OCI-LY1 (cell line): ENCODE results near the gene HAAO.
A peak's percentile ranks its signal among the peaks of the same experiment; 100 is the strongest.

Source experiments
- H2AFZ ChIP-seq: fragments of 200-600 bp; sonication (generic), shearing (Covaris generic); 2 replicates; pipeline ENCODE4 v1.6.0; 2014; ENCODE audit warnings: antibody characterized with exemption, mild to moderate bottlenecking, low read length
- H3F3A ChIP-seq: fragments of 200-600 bp; sonication (generic), shearing (Covaris generic); 2 replicates; pipeline ENCODE4 v1.6.0; 2014; ENCODE audit warnings: mild to moderate bottlenecking, antibody characterized with exemption, low read length, moderate library complexity; ENCODE audit not compliant: insufficient read depth
- H3K27ac ChIP-seq: fragments of 200-600 bp; sonication (generic); 2 replicates; pipeline ENCODE4 v1.5.1; 2014; ENCODE audit warnings: low read length, mixed run types, mild to moderate bottlenecking, low read depth; ENCODE audit not compliant: poor library complexity, severe bottlenecking
- H3K27me3 ChIP-seq: fragments of 200-600 bp; sonication (generic); 2 replicates; pipeline ENCODE4 v1.6.0; 2014; ENCODE audit warnings: antibody characterized with exemption, mild to moderate bottlenecking, low read length, moderate library complexity; ENCODE audit not compliant: insufficient read depth
- H3K36me3 ChIP-seq: fragments of 200-600 bp; sonication (generic); 2 replicates; pipeline ENCODE4 v1.6.1; 2014; ENCODE audit warnings: mild to moderate bottlenecking, antibody characterized with exemption, low read length, moderate library complexity, mixed read lengths; ENCODE audit not compliant: insufficient read depth
- H3K4me1 ChIP-seq: fragments of 200-600 bp; sonication (generic); 2 replicates; pipeline ENCODE4 v1.5.1; 2014; ENCODE audit warnings: mild to moderate bottlenecking, low read length, moderate library complexity; ENCODE audit not compliant: insufficient read depth, severe bottlenecking
- H3K4me2 ChIP-seq: fragments of 200-600 bp; sonication (generic), shearing (Covaris generic); 2 replicates; pipeline ENCODE4 v1.6.1; 2014; ENCODE audit warnings: low read length
- H3K4me3 ChIP-seq: fragments of 200-600 bp; sonication (generic); 2 replicates; pipeline ENCODE4 v1.5.1; 2014; ENCODE audit warnings: low read length, low read depth, mild to moderate bottlenecking, mixed read lengths; ENCODE audit not compliant: poor library complexity, severe bottlenecking
- H3K79me2 ChIP-seq: fragments of 200-600 bp; shearing (Covaris generic); 2 replicates; pipeline ENCODE4 v1.6.1; 2016; ENCODE audit warnings: mixed run types, low read length, mixed read lengths; ENCODE audit not compliant: insufficient read depth
- H3K9ac ChIP-seq: fragments of 200-600 bp; sonication (generic), shearing (Covaris generic); 2 replicates; pipeline ENCODE4 v1.6.1; 2014; ENCODE audit warnings: mild to moderate bottlenecking, low read length, mixed read lengths
- H3K9me2 ChIP-seq: fragments of 200-600 bp; sonication (generic), shearing (Covaris generic); 2 replicates; pipeline ENCODE4 v1.6.1; 2014; ENCODE audit warnings: low read depth, mild to moderate bottlenecking, low read length, mixed read lengths
- H3K9me3 ChIP-seq: fragments of 200-600 bp; shearing (Covaris generic); 2 replicates; pipeline ENCODE4 v1.6.1; 2014; ENCODE audit warnings: low read length, mixed read lengths
- H4K20me1 ChIP-seq: fragments of 200-600 bp; sonication (generic), shearing (Covaris generic); 2 replicates; pipeline ENCODE4 v1.6.0; 2016; ENCODE audit warnings: mild to moderate bottlenecking, low read length; ENCODE audit not compliant: insufficient read depth
- EZH2 ChIP-seq: fragments of 200-600 bp; sonication (generic), shearing (Covaris generic); IDR thresholded peaks from 2 replicates; pipeline ENCODE4 v1.8.0; 2017; ENCODE audit warnings: borderline replicate concordance, mixed run types, mild to moderate bottlenecking, antibody characterized with exemption, low read length, moderate library complexity, mixed read lengths
- TF ChIP-seq, protein P1 (sequence below): fragments of 200-600 bp; sonication (generic), shearing (Covaris generic); IDR thresholded peaks from 2 replicates; pipeline ENCODE4 v1.5.1; 2017; ENCODE audit warnings: mild to moderate bottlenecking, antibody characterized with exemption, low read length, moderate library complexity, mixed read lengths

Gene HAAO

DNA sequence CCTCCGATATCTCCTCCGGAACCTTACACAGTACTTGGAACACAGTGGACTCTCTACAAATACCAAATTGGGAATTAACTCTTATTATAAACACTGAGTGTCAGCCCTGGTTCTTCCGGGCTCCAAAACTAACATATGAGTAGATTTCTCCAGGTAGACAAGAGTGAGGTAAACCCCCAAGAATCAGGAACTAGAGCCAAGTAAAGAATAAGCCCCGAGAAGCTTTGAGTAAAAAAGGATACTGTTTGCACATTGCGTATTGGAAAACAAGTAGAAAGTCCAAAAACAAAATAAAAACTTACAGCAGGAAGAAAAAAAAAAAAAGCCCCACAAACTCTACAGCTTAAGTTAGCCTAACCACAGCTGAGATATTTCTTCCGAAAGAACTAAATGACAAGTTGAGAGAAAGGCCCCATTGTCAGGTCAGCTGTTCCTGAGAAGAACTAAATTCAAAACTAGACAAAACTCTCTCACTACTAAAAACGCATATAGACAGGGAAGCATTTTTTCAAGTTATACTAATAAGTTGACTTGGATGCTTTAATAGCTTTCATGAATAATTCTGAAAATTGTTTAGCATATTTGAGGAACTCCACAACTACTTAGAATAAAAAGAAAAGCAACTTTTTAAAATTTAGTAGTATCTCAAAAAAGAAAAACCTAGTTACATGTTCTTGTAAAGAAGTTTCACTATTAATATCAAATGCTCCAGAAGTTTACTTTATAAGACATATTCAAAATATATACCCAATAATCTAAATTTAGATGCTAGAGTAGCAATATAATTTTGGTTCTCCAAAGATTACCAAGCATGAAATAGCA, 4.3 kb upstream of the HAAO start:
- no peaks in the 10 kb centered on the region for H4K20me1 ChIP-seq
- H2AFZ ChIP-seq, result 0 out of 2 replicates have a peak overlapping the region, but pooled peaks have one; percentile 2
- peak overlapping the region; percentile 45 for H3K4me2 ChIP-seq
- peak overlapping the region; percentile 15 for H3K4me3 ChIP-seq
- H3K9me2 ChIP-seq, result no peaks in the 10 kb centered on the region
- no peaks in the 10 kb centered on the region for H3K27me3 ChIP-seq
- no peaks in the 10 kb centered on the region for H3K79me2 ChIP-seq
- H3F3A ChIP-seq, result 0 out of 2 replicates have a peak, but pooled peaks cover 6% of the 10 kb centered on the region
- H3K9ac ChIP-seq, result peak overlapping the region; percentile 24
- H3K4me1 ChIP-seq, result peaks cover 54% of the 10 kb centered on the region
- H3K9me3 ChIP-seq, result no peaks in the 10 kb centered on the region
- no peaks in the 10 kb centered on the region for H3K36me3 ChIP-seq
- H3K27ac ChIP-seq, result peak overlapping the region; percentile 89
- TF ChIP-seq, protein P1, sequence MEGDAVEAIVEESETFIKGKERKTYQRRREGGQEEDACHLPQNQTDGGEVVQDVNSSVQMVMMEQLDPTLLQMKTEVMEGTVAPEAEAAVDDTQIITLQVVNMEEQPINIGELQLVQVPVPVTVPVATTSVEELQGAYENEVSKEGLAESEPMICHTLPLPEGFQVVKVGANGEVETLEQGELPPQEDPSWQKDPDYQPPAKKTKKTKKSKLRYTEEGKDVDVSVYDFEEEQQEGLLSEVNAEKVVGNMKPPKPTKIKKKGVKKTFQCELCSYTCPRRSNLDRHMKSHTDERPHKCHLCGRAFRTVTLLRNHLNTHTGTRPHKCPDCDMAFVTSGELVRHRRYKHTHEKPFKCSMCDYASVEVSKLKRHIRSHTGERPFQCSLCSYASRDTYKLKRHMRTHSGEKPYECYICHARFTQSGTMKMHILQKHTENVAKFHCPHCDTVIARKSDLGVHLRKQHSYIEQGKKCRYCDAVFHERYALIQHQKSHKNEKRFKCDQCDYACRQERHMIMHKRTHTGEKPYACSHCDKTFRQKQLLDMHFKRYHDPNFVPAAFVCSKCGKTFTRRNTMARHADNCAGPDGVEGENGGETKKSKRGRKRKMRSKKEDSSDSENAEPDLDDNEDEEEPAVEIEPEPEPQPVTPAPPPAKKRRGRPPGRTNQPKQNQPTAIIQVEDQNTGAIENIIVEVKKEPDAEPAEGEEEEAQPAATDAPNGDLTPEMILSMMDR, result no peak
- TF ChIP-seq EZH2, result no peak

DNA sequence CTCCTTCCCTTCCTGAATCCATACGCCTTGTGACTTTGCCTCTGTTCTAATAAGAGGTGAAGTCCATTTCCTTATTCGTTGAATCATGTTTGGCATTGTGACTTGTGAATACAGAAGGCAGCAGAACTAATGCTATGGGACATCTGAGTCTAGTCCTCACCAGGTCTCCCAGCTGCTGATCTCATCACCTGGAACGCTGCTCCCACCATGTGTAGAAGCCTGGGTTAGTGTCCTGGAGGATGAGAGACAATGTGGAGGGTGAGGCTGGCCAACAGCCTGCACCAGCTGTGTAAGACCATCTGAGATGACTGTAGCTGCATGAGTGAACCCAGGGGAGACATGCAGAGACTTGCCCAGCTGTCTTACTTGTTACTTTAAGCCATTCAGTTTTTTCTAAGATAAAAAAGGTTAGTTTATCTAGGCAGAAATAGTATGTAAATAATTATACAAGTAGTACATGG, 3.5 kb upstream of the HAAO start:
- H3K9ac ChIP-seq, result peak overlapping the region; percentile 24
- 0 out of 2 replicates have a peak, but pooled peaks cover 6% of the 10 kb centered on the region for H3F3A ChIP-seq
- no peaks in the 10 kb centered on the region for H3K9me2 ChIP-seq
- H2AFZ ChIP-seq, result no peak overlapping the region
- H3K4me1 ChIP-seq, result peaks cover 57% of the 10 kb centered on the region
- no peaks in the 10 kb centered on the region for H3K79me2 ChIP-seq
- H3K36me3 ChIP-seq, result no peaks in the 10 kb centered on the region
- peak overlapping the region; percentile 15 for H3K4me3 ChIP-seq
- H3K27ac ChIP-seq, result peak overlapping the region; percentile 89
- H3K9me3 ChIP-seq, result no peaks in the 10 kb centered on the region
- no peaks in the 10 kb centered on the region for H3K27me3 ChIP-seq
- TF ChIP-seq EZH2, result no peak
- TF ChIP-seq, protein P1, result no peak
- peak overlapping the region; percentile 45 for H3K4me2 ChIP-seq
- no peaks in the 10 kb centered on the region for H4K20me1 ChIP-seq

DNA sequence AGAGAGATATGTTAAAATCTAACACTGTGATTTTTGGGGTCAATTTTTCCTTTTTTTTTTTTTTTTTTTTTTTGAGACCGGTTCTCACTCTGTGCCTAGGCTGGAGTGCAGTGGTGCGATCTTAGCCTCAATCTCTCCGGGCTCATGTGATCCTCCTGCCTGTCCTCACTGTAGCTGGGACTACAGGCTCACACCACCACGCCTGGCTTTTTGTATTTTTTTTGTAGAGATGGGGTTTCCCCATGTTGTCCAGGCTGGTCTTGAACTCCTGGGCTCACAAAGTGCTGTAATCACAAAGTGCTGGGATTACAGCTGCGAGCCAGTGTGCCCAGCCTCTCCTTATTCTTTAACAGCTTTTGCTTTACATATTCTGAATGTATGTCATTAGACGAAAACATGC, 2.9 kb upstream of the HAAO start:
- Histone ChIP-seq H3K9me2 (no peaks in the 10 kb centered on the region), H3K9ac (peak overlapping the region; percentile 24; the same call in 1 of the 2 replicates), H3K36me3 (no peaks in the 10 kb centered on the region), H3K4me3 (peak overlapping the region; percentile 15), H3F3A (0 out of 2 replicates have a peak, but pooled peaks cover 6% of the 10 kb centered on the region), H3K4me2 (peak overlapping the region; percentile 45; the same call in 1 of the 2 replicates), H3K9me3 (no peaks in the 10 kb centered on the region), H4K20me1 (no peaks in the 10 kb centered on the region), H2AFZ (no peak overlapping the region), H3K79me2 (no peaks in the 10 kb centered on the region), H3K27me3 (no peaks in the 10 kb centered on the region), H3K27ac (peak overlapping the region; percentile 89), H3K4me1 (peaks cover 57% of the 10 kb centered on the region)
- TF ChIP-seq, protein P1, result no peak
- no peak for TF ChIP-seq EZH2
